ENCODE measurements around the gene DOCK9. TPM values are rescaled to one million over a fixed set of nuclear protein-coding genes. Genes with fewer than 3 reads are reported as not detected.
"Not testable (repeated sequence)": the region's sequence is repeated elsewhere in the genome, so short reads cannot be mapped to it uniquely, and the experiment has no call there.

Gene DOCK9
- total and polyA plus RNA-seq, 2 donors, result 63.5 to 84.4 TPM

GRCh38 chr13:98755729-98756128 is 222.1 kb downstream of the DOCK9 start:
- no peaks in the 10 kb centered on the region for H3K36me3 ChIP-seq (ENCODE audit: insufficient read depth)
- H3K4me1 ChIP-seq (ENCODE audit: insufficient read depth), result no peaks in the 10 kb centered on the region
- 77% methylated on average over 9 of the region's 9 CpGs for WGBS
- no peak overlapping the region for H3K27ac ChIP-seq (ENCODE audit: low read depth)
- no peak for DNase-seq (ENCODE audit: extremely low spot score)
- H3K4me3 ChIP-seq (ENCODE audit: low read depth, low read length), result no peak overlapping the region

GRCh38 chr13:98755116-98755515 is 222.7 kb downstream of the DOCK9 start:
- H3K36me3 ChIP-seq (ENCODE audit: insufficient read depth), result no peaks in the 10 kb centered on the region
- DNase-seq (ENCODE audit: extremely low spot score), result no peak
- H3K4me3 ChIP-seq (ENCODE audit: low read depth, low read length), result no peak overlapping the region
- H3K27ac ChIP-seq (ENCODE audit: low read depth), result no peak overlapping the region
- 58% methylated on average over 2 of the region's 2 CpGs for WGBS
- H3K4me1 ChIP-seq (ENCODE audit: insufficient read depth), result no peaks in the 10 kb centered on the region

DNA sequence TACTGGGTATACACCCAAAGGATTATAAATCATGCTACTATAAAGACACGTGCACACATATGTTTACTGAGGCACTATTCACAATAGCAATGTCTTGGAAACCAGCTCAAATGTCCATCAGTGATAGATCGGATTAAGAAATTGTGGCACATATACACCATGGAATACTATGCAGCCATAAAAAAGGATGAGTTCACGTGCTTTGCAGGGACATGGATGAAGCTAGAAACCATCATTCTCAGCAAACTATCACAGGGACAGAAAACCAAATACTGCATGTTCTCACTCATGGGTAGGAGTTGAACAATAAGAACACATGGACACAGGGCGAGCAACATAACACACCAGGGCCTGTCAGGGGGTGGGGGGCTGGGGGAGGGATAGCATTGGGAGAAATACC is 223.4 kb downstream of the DOCK9 start:
- not testable (repeated sequence) for H3K4me1 ChIP-seq (ENCODE audit: insufficient read depth); H3K4me3 ChIP-seq (ENCODE audit: low read depth, low read length); H3K36me3 ChIP-seq (ENCODE audit: insufficient read depth); DNase-seq (ENCODE audit: extremely low spot score); H3K27ac ChIP-seq (ENCODE audit: low read depth)
- 95% methylated on average over 4 of the region's 4 CpGs for WGBS

DNA sequence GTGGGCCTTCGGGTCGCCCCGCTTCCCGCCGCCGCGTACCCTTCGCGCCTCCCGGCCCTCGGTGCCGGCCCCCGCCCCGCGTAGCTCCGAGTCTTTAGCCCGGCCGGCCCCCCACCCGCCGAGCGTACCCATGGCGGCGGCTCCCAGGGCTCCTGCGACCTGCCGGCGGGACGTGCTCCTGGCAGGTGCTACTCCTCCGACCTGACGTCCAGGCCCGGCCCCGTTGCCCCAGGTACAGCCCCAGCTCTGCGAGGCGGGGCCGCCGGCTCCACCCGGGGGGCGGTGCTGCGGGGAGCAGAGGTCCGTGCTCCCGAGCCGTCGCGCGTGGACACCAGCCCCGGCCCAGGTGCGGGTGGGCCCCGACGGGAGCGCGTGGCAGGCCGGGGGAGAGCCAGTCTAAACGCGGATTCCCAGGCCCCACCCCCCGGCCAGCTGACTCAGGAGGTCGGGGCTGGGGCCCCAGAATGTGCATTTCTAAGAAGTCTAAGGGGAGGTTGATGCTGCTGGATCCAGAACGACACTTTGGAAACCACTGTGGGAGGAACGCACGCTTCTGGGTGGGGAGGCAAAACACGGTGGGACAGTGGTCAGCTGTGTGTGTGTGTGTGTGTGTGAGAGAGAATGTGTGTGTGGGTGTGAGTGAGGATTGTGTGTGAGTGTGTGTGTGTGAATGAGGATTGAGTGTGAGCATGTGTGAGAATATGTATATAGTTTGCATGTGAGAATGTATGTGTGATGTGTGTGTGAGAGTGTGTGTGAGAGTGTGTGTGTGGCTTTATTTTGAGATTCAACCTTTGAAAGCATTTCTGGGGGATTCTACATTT is 225.2 kb downstream of the DOCK9 start, which contains the start of gene SLC15A1:
Gene SLC15A1 (minus strand): TSS at position 206 of the 824 bp plus-strand sequence. CDS start 74 bp downstream, at position 132.
- WGBS, result 7% methylated on average over 59 of the region's 59 CpGs
- no peak for DNase-seq (ENCODE audit: extremely low spot score)
- Histone ChIP-seq H3K36me3 (ENCODE audit: insufficient read depth) (no peaks in the 10 kb centered on the region), H3K4me3 (ENCODE audit: low read depth, low read length) (peak within 1 kb of the TSS; percentile 21), H3K4me1 (ENCODE audit: insufficient read depth) (no peaks in the 10 kb centered on the region), H3K27ac (ENCODE audit: low read depth) (no peak within 1 kb of the TSS)

DNA sequence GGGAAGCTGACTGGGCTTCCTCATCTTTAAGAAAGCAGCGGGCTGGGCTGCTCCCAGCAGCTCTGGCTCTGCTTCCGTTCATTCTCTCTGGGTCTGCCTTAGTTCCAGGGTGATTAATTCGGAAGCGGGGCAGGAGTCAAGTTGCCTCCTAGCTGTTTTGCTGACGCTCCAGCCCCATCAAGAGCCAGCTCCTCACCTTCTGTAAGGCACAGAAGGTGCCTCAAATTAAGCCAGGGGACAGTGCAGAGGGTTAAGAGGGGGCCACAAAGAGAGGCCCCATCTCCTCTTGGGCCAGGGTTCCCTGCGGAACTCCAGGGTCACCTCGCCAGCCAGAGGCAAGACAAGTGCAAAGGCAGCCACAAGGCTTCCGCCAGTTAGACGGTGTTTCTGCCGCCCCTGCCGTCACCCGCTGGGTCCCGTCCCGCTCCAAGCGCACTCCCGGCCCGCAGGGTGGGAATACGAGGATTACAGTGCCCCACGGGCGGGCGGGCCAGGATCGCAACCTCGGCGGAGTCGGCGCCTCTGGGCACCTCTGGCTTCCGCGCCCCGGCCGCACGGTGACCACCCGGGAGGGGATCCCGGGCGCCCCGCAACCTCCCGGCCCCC is 225.9 kb downstream of the DOCK9 start:
- DNase-seq (ENCODE audit: extremely low spot score), result no peak
- Histone ChIP-seq H3K27ac (ENCODE audit: low read depth) (no peak overlapping the region), H3K36me3 (ENCODE audit: insufficient read depth) (no peaks in the 10 kb centered on the region), H3K4me3 (ENCODE audit: low read depth, low read length) (peak overlapping the region; percentile 21), H3K4me1 (ENCODE audit: insufficient read depth) (no peaks in the 10 kb centered on the region)
- WGBS, result 3% methylated on average over 36 of the region's 36 CpGs

- H3K4me1 ChIP-seq (ENCODE audit: insufficient read depth), result no peaks in the 10 kb centered on the region
- no peak overlapping the region for H3K4me3 ChIP-seq (ENCODE audit: low read depth, low read length)
- H3K36me3 ChIP-seq (ENCODE audit: insufficient read depth), result no peaks in the 10 kb centered on the region
- no peak overlapping the region for H3K27ac ChIP-seq (ENCODE audit: low read depth)
- DNase-seq (ENCODE audit: extremely low spot score), result no peak
- 45% methylated on average over 8 of the region's 8 CpGs for WGBS
These were observed 226.5 kb downstream of the DOCK9 start for GRCh38 chr13:98751367-98751782.

DNA sequence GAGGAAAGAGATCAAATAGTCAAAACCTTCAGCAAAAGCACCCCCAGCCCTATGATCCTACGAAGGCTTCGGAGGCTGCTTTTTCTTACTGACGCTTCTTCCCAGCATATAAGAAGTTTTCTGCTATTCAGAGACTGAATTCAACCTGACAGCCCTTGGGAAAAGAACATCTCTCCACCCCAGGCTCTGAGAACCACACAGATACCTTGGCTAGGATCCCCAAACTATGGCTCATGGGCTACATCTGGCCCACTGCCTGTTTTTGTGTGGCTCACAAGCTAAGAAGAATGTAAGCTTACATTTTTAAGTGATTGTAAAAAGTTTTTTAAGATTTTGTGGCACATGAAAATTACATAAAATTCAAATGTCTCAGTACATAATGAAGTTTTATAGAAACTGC is 228.4 kb downstream of the DOCK9 start:
- Histone ChIP-seq H3K27ac (ENCODE audit: low read depth) (no peak overlapping the region), H3K4me1 (ENCODE audit: insufficient read depth) (no peaks in the 10 kb centered on the region), H3K4me3 (ENCODE audit: low read depth, low read length) (no peak overlapping the region), H3K36me3 (ENCODE audit: insufficient read depth) (no peaks in the 10 kb centered on the region)
- WGBS, result 58% methylated on average over 3 of the region's 3 CpGs
- DNase-seq (ENCODE audit: extremely low spot score), result no peak

- H3K4me3 ChIP-seq (ENCODE audit: low read depth, low read length), result no peak overlapping the region
- 94% methylated on average over 8 of the region's 8 CpGs for WGBS
- H3K36me3 ChIP-seq (ENCODE audit: insufficient read depth), result no peaks in the 10 kb centered on the region
- no peak overlapping the region for H3K27ac ChIP-seq (ENCODE audit: low read depth)
- DNase-seq (ENCODE audit: extremely low spot score), result no peak
- no peaks in the 10 kb centered on the region for H3K4me1 ChIP-seq (ENCODE audit: insufficient read depth)
These were observed 230.9 kb downstream of the DOCK9 start for GRCh38 chr13:98746968-98747367.

Small RNA genes within 50 kb of the gene (small RNA-seq; reads per million reads assigned to genes)
- not detected for gene AL161420.1
- not detected for gene RNU6-83P

Other genes starting within 250 kb of the DOCK9 start
- gene SLC15A1, start 225.4 kb downstream of the DOCK9 start, total RNA-seq, result 0.11 TPM
- gene SLC15A1, start 225.4 kb downstream of the DOCK9 start, polyA plus RNA-seq, result 0.13 TPM
- 57.2 TPM for gene UBAC2, start 222.8 kb upstream of the DOCK9 start, total RNA-seq
- gene UBAC2, start 222.8 kb upstream of the DOCK9 start, polyA plus RNA-seq, result 53.1 TPM

All from urinary bladder (tissue), 4 donors.